Caco-2 (cell line): Measurements from ENCODE around the gene SEZ6L. TPM values are rescaled to one million over a fixed set of nuclear protein-coding genes. Genes with fewer than 3 reads are reported as not detected.

Experiments used
- BruUV-seq: library from RNA; stranded (reverse); fragments of 400-500 nt; replicated peaks from 2 replicates; lab custom pipeline; 2021; lab: Mats Ljungman, UMichigan
- CTCF ChIA-PET: fragments of 300-600 bp; sonication (Branson Sonifier 250); formaldehyde crosslinking; loops from one replicate; lab custom pipeline; 2022; ENCODE audit warnings: antibody characterized with exemption; lab: Charles Lee
- POLR2A ChIA-PET: fragments of 300-600 bp; sonication (Branson Sonifier 250); formaldehyde crosslinking; loops from one replicate; lab custom pipeline; 2022; ENCODE audit warnings: antibody characterized with exemption; lab: Charles Lee
- DNase-seq, 2 experiments: peaks; one replicate each; pipeline versions ENCODE4 v3.0.0 to v3.0.0-alpha.2; 2020 to 2022
- H3K27me3 ChIP-seq: replicated peaks from 2 replicates; pipeline ENCODE4 v1.6.0; 2011; ENCODE audit warnings: low read length; ENCODE audit not compliant: control insufficient read depth, insufficient read depth
- H3K36me3 ChIP-seq: 2 replicates; pipeline ENCODE4 v1.5.1; 2011; ENCODE audit warnings: low read length; ENCODE audit not compliant: control insufficient read depth, insufficient read depth
- H3K4me1 ChIP-seq: fragments of 250-450 bp; sonication (Bioruptor Pico); 2 replicates; pipeline ENCODE4 v1.5.1; 2020; ENCODE audit warnings: mild to moderate bottlenecking
- H3K4me3 ChIP-seq: 2 replicates; pipeline ENCODE4 v1.5.1; 2011; ENCODE audit warnings: low read depth, mild to moderate bottlenecking, control low read depth, low read length
- H3K9me3 ChIP-seq: fragments of 250-450 bp; sonication (Bioruptor Pico); 2 replicates; pipeline ENCODE4 v1.5.1; 2020; ENCODE audit warnings: mild to moderate bottlenecking, moderate library complexity
- H3K27ac Mint-ChIP-seq: one replicate; pipeline ENCODE4 v1.8.0; 2022; ENCODE audit warnings: mixed read lengths; ENCODE audit not compliant: unreplicated experiment
- H3K27me3 Mint-ChIP-seq: one replicate; pipeline ENCODE4 v1.8.0; 2022; ENCODE audit warnings: mixed read lengths; ENCODE audit not compliant: insufficient read depth, unreplicated experiment
- H3K36me3 Mint-ChIP-seq: one replicate; pipeline ENCODE4 v1.8.0; 2022; ENCODE audit warnings: mild to moderate bottlenecking, mixed read lengths; ENCODE audit not compliant: insufficient read depth, unreplicated experiment
- H3K4me1 Mint-ChIP-seq: one replicate; pipeline ENCODE4 v1.8.0; 2022; ENCODE audit warnings: low read depth, mixed read lengths; ENCODE audit not compliant: unreplicated experiment
- H3K4me3 Mint-ChIP-seq: one replicate; pipeline ENCODE4 v1.8.0; 2022; ENCODE audit warnings: mild to moderate bottlenecking, moderate library complexity, mixed read lengths; ENCODE audit not compliant: unreplicated experiment
- H3K9me3 Mint-ChIP-seq: one replicate; pipeline ENCODE4 v1.8.0; 2022; ENCODE audit warnings: mixed read lengths; ENCODE audit not compliant: unreplicated experiment
- intact Hi-C: fragments of 100-400 bp; cut with micrococcal nuclease; formaldehyde crosslinking; loops from one replicate; pipeline ENCODE4 v1.10.0; 2022; ENCODE audit not compliant: unreplicated experiment
- total RNA-seq: library from RNA; stranded (reverse); gene quantifications from 2 replicates; pipeline ENCODE4 v1.2.3, GENCODE V29; 2022
- TF ChIP-seq, protein P1 (sequence below), 2 experiments: fragments of 200-600 bp in 1 of 2; IDR thresholded peaks; 1 replicate in 1 of 2; 2 replicates in 1 of 2; pipeline versions ENCODE4 v1.5.1 to v1.8.0; 2011 to 2022; ENCODE audit warnings: antibody characterized with exemption in 1 of 2, control low read depth in 1 of 2, inconsistent platforms in 1 of 2, low read depth in 1 of 2, low read length in 1 of 2, mild to moderate bottlenecking in 1 of 2, moderate library complexity in 1 of 2; ENCODE audit not compliant: insufficient read depth in 1 of 2, severe bottlenecking in 1 of 2, unreplicated experiment in 1 of 2

SEZ6L gene
- total RNA-seq, 1 experiment from 2014 or later, result not detected

DNA sequence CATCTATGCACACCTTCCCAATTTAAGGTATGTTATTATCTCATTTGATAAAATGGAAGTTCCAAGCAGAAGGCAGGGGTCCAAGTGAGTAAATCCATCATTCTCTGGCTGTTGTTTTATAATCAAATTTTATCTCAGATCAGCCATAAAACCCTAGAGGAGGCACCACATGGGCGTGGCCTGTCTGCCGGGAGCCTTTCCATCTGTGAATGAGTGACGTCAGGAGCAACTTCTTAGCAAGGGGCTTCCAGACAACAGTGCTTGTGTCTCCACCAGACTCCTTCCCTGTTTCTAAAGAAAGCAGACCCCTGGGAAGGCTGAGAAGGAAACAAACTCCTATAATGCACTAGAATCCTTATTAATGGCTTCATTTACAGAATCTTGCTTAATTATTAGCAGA, 13.5 kb downstream of the SEZ6L start:
- CTCF ChIA-PET, result no interaction called here
- TF ChIP-seq, protein P1, sequence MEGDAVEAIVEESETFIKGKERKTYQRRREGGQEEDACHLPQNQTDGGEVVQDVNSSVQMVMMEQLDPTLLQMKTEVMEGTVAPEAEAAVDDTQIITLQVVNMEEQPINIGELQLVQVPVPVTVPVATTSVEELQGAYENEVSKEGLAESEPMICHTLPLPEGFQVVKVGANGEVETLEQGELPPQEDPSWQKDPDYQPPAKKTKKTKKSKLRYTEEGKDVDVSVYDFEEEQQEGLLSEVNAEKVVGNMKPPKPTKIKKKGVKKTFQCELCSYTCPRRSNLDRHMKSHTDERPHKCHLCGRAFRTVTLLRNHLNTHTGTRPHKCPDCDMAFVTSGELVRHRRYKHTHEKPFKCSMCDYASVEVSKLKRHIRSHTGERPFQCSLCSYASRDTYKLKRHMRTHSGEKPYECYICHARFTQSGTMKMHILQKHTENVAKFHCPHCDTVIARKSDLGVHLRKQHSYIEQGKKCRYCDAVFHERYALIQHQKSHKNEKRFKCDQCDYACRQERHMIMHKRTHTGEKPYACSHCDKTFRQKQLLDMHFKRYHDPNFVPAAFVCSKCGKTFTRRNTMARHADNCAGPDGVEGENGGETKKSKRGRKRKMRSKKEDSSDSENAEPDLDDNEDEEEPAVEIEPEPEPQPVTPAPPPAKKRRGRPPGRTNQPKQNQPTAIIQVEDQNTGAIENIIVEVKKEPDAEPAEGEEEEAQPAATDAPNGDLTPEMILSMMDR (IDR thresholded peaks at IDR 0.05; ENCODE audit: insufficient read depth in 1 of 2, low read depth in 1 of 2, low read length in 1 of 2, severe bottlenecking in 1 of 2, unreplicated experiment in 1 of 2), result no peak

DNA sequence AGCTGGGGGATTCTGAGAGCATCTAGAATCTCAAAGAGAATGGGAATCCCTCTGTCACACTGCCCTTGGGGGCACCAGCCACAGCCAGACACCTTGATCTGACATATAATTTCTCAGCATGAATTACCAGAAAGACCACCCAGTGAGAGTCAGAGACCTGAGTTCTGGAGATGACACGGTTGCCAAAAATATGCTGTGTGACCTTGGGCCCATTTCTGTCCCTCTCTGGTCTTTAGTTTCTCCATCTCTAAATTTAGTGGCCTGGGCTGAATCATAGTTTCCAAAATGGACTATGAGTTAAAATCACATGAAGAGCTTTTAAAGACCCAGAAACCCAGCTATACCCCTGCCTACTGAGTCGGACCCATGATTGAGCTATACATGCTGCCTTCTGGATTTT, 15.9 kb downstream of the SEZ6L start:
- ChIA-PET POLR2A (no interaction called here), CTCF (no interaction called here)
- no peaks in the 10 kb centered on the region for H3K4me1 Mint-ChIP-seq
- intact Hi-C loops, result no loop called here
- H3K9me3 Mint-ChIP-seq, result no peaks in the 10 kb centered on the region
- no peak overlapping the region for H3K4me3 Mint-ChIP-seq
- TF ChIP-seq, protein P1 (IDR thresholded peaks at IDR 0.05; ENCODE audit: insufficient read depth in 1 of 2, low read depth in 1 of 2, low read length in 1 of 2, severe bottlenecking in 1 of 2, unreplicated experiment in 1 of 2), result no peak
- peaks cover 6% of the 10 kb centered on the region for H3K27me3 Mint-ChIP-seq
- no peaks in the 10 kb centered on the region for H3K4me1 ChIP-seq
- H3K9me3 ChIP-seq, result no peaks in the 10 kb centered on the region
- H3K36me3 Mint-ChIP-seq, result no peaks in the 10 kb centered on the region
- no peaks in the 10 kb centered on the region for H3K36me3 ChIP-seq
- no peak for DNase-seq
- no peak overlapping the region for H3K4me3 ChIP-seq
- no TSS peak for BruUV-seq
- H3K27me3 ChIP-seq, result no peaks in the 10 kb centered on the region
- no peak overlapping the region for H3K27ac Mint-ChIP-seq

More for the DNA sequence above, 13.5 kb downstream of the SEZ6L start:
- Histone ChIP-seq H3K4me3 (no peak overlapping the region), H3K9me3 (no peaks in the 10 kb centered on the region), H3K27me3 (no peaks in the 10 kb centered on the region), H3K36me3 (no peaks in the 10 kb centered on the region), H3K4me1 (no peaks in the 10 kb centered on the region)
- DNase-seq, result no peak
- H3K4me1 Mint-ChIP-seq, result no peaks in the 10 kb centered on the region
- peaks cover 4% of the 10 kb centered on the region for H3K27me3 Mint-ChIP-seq
- no TSS peak for BruUV-seq
- no peaks in the 10 kb centered on the region for H3K36me3 Mint-ChIP-seq
- H3K4me3 Mint-ChIP-seq, result no peak overlapping the region
- intact Hi-C loops, result no loop called here
- POLR2A ChIA-PET, result no interaction called here
- no peak overlapping the region for H3K27ac Mint-ChIP-seq
- H3K9me3 Mint-ChIP-seq, result no peaks in the 10 kb centered on the region

DNA sequence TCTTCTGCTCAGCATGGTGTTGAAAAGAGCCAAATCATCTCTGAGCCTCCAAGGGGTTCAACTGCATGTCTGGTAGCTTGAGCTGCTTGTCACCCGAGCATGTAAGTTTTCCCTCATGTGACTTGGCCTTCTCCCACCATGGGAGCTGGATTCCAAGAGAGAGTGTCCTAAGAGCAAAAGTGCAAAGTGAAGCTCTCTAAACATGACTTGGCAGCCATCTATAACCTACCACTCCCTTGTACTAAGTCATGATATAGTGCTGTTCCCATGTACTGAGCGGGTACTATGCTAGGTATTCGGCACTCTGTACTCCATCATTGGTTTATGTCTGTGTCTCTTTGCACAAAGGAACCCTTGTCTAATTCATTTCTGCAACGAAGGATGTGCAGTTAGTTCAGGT, 19.1 kb downstream of the SEZ6L start:
- no peaks in the 10 kb centered on the region for H3K9me3 ChIP-seq
- ChIA-PET POLR2A (no interaction called here), CTCF (interaction anchor here (0.5 kb wide), 1 partner anchor 936 kb away, joined by 3 read pairs; no protein-coding TSS in a partner anchor)
- DNase-seq, result no peak
- Mint-ChIP-seq H3K9me3 (no peaks in the 10 kb centered on the region), H3K27me3 (peaks cover 2% of the 10 kb centered on the region), H3K27ac (no peak overlapping the region), H3K4me1 (no peaks in the 10 kb centered on the region), H3K4me3 (no peak overlapping the region), H3K36me3 (no peaks in the 10 kb centered on the region)
- no peak overlapping the region for H3K4me3 ChIP-seq
- TF ChIP-seq, protein P1 (IDR thresholded peaks at IDR 0.05; ENCODE audit: insufficient read depth in 1 of 2, low read depth in 1 of 2, low read length in 1 of 2, severe bottlenecking in 1 of 2, unreplicated experiment in 1 of 2), result no peak
- no peaks in the 10 kb centered on the region for H3K27me3 ChIP-seq
- no TSS peak for BruUV-seq
- H3K36me3 ChIP-seq, result no peaks in the 10 kb centered on the region
- H3K4me1 ChIP-seq, result no peaks in the 10 kb centered on the region
- intact Hi-C loops, result no loop called here
